Measurements from ENCODE around the gene GNA14. TPM values are rescaled to one million over a fixed set of nuclear protein-coding genes. Genes with fewer than 3 reads are reported as not detected.

GNA14 gene
- total RNA-seq, 2 experiments from 2014 or later: not detected

- Mint-ChIP-seq H3K9me3 (no peaks in the 10 kb centered on the region), H3K4me1 (ENCODE audit: low read depth) (peaks cover 2% of the 10 kb centered on the region), H3K4me3 (no peak overlapping the region), H3K36me3 (peaks cover 12% of the 10 kb centered on the region), H3K27ac (no peak overlapping the region), H3K27me3 (no peaks in the 10 kb centered on the region)
- ChIA-PET CTCF (no interaction called here), POLR2A (no interaction called here)
- intact Hi-C loops (cut with micrococcal nuclease): no loop called here
- no peak for DNase-seq
Observed at GRCh38 chr9:77386187-77386586, 261.9 kb downstream of the GNA14 start.

- no peak for DNase-seq
- no peaks in the 10 kb centered on the region for H3K27me3 Mint-ChIP-seq
- no peak overlapping the region for H3K4me3 Mint-ChIP-seq
- H3K9me3 Mint-ChIP-seq: no peaks in the 10 kb centered on the region
- CTCF ChIA-PET: no interaction called here
- H3K27ac Mint-ChIP-seq: no peak overlapping the region
- H3K36me3 Mint-ChIP-seq: peaks cover 4% of the 10 kb centered on the region
- intact Hi-C loops (cut with micrococcal nuclease): no loop called here
- POLR2A ChIA-PET: no interaction called here
- peaks cover 2% of the 10 kb centered on the region for H3K4me1 Mint-ChIP-seq (ENCODE audit: low read depth)
Observed at GRCh38 chr9:77384406-77384805, 263.7 kb downstream of the GNA14 start.

DNA sequence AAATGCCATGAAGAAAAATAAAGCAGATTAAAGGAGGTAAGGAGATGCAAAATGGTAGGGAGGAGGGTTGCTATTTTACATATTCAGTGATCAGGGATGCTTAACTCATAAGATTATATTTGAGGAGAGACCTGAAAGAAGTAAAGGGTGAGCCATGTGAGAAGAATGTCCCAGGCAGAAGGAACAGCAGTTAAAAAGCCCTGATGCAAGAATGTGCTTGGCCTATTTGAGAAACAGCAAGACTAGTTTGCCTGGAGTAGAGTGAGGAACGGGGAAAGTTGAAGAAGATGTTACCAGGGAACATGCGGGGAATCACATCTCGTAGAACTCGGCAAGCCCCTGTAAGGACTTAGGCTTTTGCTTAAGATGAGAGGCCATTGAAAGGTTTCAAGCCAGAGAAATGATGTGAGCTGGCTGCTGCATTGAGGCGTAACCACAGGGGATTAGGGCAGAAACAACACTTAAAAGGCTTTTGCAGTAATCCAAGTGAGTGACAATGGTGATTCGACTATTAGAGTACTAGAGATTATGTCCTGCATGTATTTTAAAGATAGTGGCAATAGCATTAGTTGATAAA, 272.1 kb downstream of the GNA14 start:
- POLR2A ChIA-PET: no interaction called here
- H3K4me1 Mint-ChIP-seq (ENCODE audit: low read depth): no peaks in the 10 kb centered on the region
- DNase-seq: no peak
- no peaks in the 10 kb centered on the region for H3K27me3 Mint-ChIP-seq
- H3K9me3 Mint-ChIP-seq: peaks cover 3% of the 10 kb centered on the region
- H3K36me3 Mint-ChIP-seq: peaks cover 12% of the 10 kb centered on the region
- no peak overlapping the region for H3K27ac Mint-ChIP-seq
- intact Hi-C loops (cut with micrococcal nuclease): no loop called here
- no peak overlapping the region for H3K4me3 Mint-ChIP-seq
- CTCF ChIA-PET: no interaction called here

- no peaks in the 10 kb centered on the region for H3K4me1 Mint-ChIP-seq (ENCODE audit: low read depth)
- intact Hi-C loops (cut with micrococcal nuclease): no loop called here
- no peak overlapping the region for H3K4me3 Mint-ChIP-seq
- no peaks in the 10 kb centered on the region for H3K27me3 Mint-ChIP-seq
- no peak for DNase-seq
- CTCF ChIA-PET: no interaction called here
- no peak overlapping the region for H3K27ac Mint-ChIP-seq
- peaks cover 27% of the 10 kb centered on the region for H3K36me3 Mint-ChIP-seq
- POLR2A ChIA-PET: no interaction called here
- H3K9me3 Mint-ChIP-seq: peaks cover 9% of the 10 kb centered on the region
Observed at GRCh38 chr9:77374266-77374665, 273.9 kb downstream of the GNA14 start.
